HAP-1 (cell line): ENCODE results near the gene MRPS27.
A peak's percentile ranks its signal among the peaks of the same experiment; 100 is the strongest.

ENCODE experiments used
- DNase-seq, 2 experiments: peaks; one replicate each; pipeline ENCODE4 v3.0.0-alpha.2; 2016 to 2020; ENCODE audit warnings: low spot score in 2 of 2
- H3K27me3 ChIP-seq: fragments of 250-450 bp; sonication (Bioruptor Pico); 2 replicates; pipeline ENCODE4 v1.5.1; 2020; ENCODE audit warnings: low read depth, mild to moderate bottlenecking, moderate library complexity
- H3K36me3 ChIP-seq: fragments of 250-450 bp; sonication (Bioruptor Pico); replicated peaks from 2 replicates; pipeline ENCODE4 v1.5.1; 2020; ENCODE audit warnings: mild to moderate bottlenecking
- H3K4me1 ChIP-seq: fragments of 250-450 bp; sonication (Bioruptor Pico); 2 replicates; pipeline ENCODE4 v1.5.1; 2020; ENCODE audit warnings: mild to moderate bottlenecking
- H3K4me3 ChIP-seq: fragments of 250-450 bp; sonication (Bioruptor Pico); 2 replicates; pipeline ENCODE4 v1.5.1; 2020; ENCODE audit warnings: mild to moderate bottlenecking, moderate library complexity
- H3K9me3 ChIP-seq: fragments of 250-450 bp; sonication (Bioruptor Pico); 2 replicates; pipeline ENCODE4 v1.5.1; 2020; ENCODE audit warnings: mild to moderate bottlenecking, moderate library complexity
- in situ Hi-C: fragments of 300-500 bp; cut with MboI; formaldehyde crosslinking; loops from 3 replicates; pipeline ENCODE4 v1.14.3; 2020; ENCODE audit warnings: low sequenced_read_pairs, inconsistent platforms, mixed read lengths

Gene MRPS27

GRCh38 chr5:72281430-72281763 is 38.6 kb downstream of the MRPS27 start:
- Histone ChIP-seq H3K36me3 (peaks cover 7% of the 10 kb centered on the region), H3K9me3 (no peaks in the 10 kb centered on the region), H3K27me3 (no peaks in the 10 kb centered on the region), H3K4me1 (peaks cover 5% of the 10 kb centered on the region; the same call in 1 of the 2 replicates), H3K4me3 (no peak overlapping the region)
- DNase-seq, result no peak
- in situ Hi-C loops, result no loop called here

GRCh38 chr5:72280581-72281069 is 39.4 kb downstream of the MRPS27 start:
- H3K36me3 ChIP-seq, result peaks cover 7% of the 10 kb centered on the region
- peaks cover 5% of the 10 kb centered on the region; the same call in 1 of the 2 replicates for H3K4me1 ChIP-seq
- H3K4me3 ChIP-seq, result no peak overlapping the region
- in situ Hi-C loops, result no loop called here
- DNase-seq, result peak in 1 of 2 experiments; percentile 37
- H3K27me3 ChIP-seq, result no peaks in the 10 kb centered on the region
- no peaks in the 10 kb centered on the region for H3K9me3 ChIP-seq

GRCh38 chr5:72276219-72276752 is 43.8 kb downstream of the MRPS27 start:
- H3K27me3 ChIP-seq, result no peaks in the 10 kb centered on the region

GRCh38 chr5:72273547-72273946 is 46.5 kb downstream of the MRPS27 start:
- DNase-seq, result no peak
- in situ Hi-C loops, result no loop called here
- H3K4me3 ChIP-seq, result no peak overlapping the region
- no peaks in the 10 kb centered on the region for H3K9me3 ChIP-seq
- no peaks in the 10 kb centered on the region for H3K4me1 ChIP-seq
- H3K36me3 ChIP-seq, result peaks cover 3% of the 10 kb centered on the region
- H3K27me3 ChIP-seq, result no peaks in the 10 kb centered on the region

More at GRCh38 chr5:72276219-72276752, 43.8 kb downstream of the MRPS27 start:
- H3K36me3 ChIP-seq, result peaks cover under 1% of the 10 kb centered on the region
- in situ Hi-C loops, result no loop called here
- no peaks in the 10 kb centered on the region for H3K4me1 ChIP-seq
- H3K9me3 ChIP-seq, result no peaks in the 10 kb centered on the region
- no peak for DNase-seq
- H3K4me3 ChIP-seq, result no peak overlapping the region

GRCh38 chr5:72272398-72272797 is 47.6 kb downstream of the MRPS27 start:
- H3K4me3 ChIP-seq, result no peak overlapping the region
- peaks cover 3% of the 10 kb centered on the region for H3K36me3 ChIP-seq
- no peaks in the 10 kb centered on the region for H3K4me1 ChIP-seq
- in situ Hi-C loops, result no loop called here
- H3K27me3 ChIP-seq, result no peaks in the 10 kb centered on the region
- H3K9me3 ChIP-seq, result no peaks in the 10 kb centered on the region
- no peak for DNase-seq

- Histone ChIP-seq H3K9me3 (no peaks in the 10 kb centered on the region), H3K4me1 (no peaks in the 10 kb centered on the region), H3K4me3 (no peak overlapping the region), H3K36me3 (peaks cover 3% of the 10 kb centered on the region), H3K27me3 (no peaks in the 10 kb centered on the region)
- in situ Hi-C loops, result no loop called here
- no peak for DNase-seq
Measured at GRCh38 chr5:72271702-72272101, 48.3 kb downstream of the MRPS27 start.

- no peaks in the 10 kb centered on the region for H3K27me3 ChIP-seq
Measured at GRCh38 chr5:72270037-72270436, 50.0 kb downstream of the MRPS27 start.

GRCh38 chr5:72269411-72269780 is 50.6 kb downstream of the MRPS27 start:
- in situ Hi-C loops, result no loop called here
- no peaks in the 10 kb centered on the region for H3K9me3 ChIP-seq
- H3K36me3 ChIP-seq, result peaks cover 3% of the 10 kb centered on the region
- no peaks in the 10 kb centered on the region for H3K27me3 ChIP-seq
- H3K4me1 ChIP-seq, result no peaks in the 10 kb centered on the region
- H3K4me3 ChIP-seq, result no peak overlapping the region
- DNase-seq, result no peak

More at GRCh38 chr5:72270037-72270436, 50.0 kb downstream of the MRPS27 start:
- in situ Hi-C loops, result no loop called here
- Histone ChIP-seq H3K36me3 (peaks cover 3% of the 10 kb centered on the region), H3K9me3 (no peaks in the 10 kb centered on the region), H3K4me3 (no peak overlapping the region), H3K4me1 (no peaks in the 10 kb centered on the region)
- no peak for DNase-seq

GRCh38 chr5:72268753-72269410 is 51.2 kb downstream of the MRPS27 start:
- peak; percentile 49 to 84 for DNase-seq
- Histone ChIP-seq H3K9me3 (no peaks in the 10 kb centered on the region), H3K36me3 (peaks cover 3% of the 10 kb centered on the region), H3K27me3 (no peaks in the 10 kb centered on the region), H3K4me1 (no peaks in the 10 kb centered on the region), H3K4me3 (no peak overlapping the region)
- in situ Hi-C loops, result no loop called here

- Histone ChIP-seq H3K4me1 (no peaks in the 10 kb centered on the region), H3K36me3 (peaks cover 3% of the 10 kb centered on the region), H3K9me3 (no peaks in the 10 kb centered on the region), H3K27me3 (no peaks in the 10 kb centered on the region), H3K4me3 (no peak overlapping the region)
- in situ Hi-C loops, result no loop called here
- no peak for DNase-seq
Measured at GRCh38 chr5:72268260-72268659, 51.8 kb downstream of the MRPS27 start.

GRCh38 chr5:72267685-72268084 is 52.4 kb downstream of the MRPS27 start:
- no peak overlapping the region for H3K4me3 ChIP-seq
- H3K36me3 ChIP-seq, result peaks cover 3% of the 10 kb centered on the region; the same call in 1 of the 2 replicates
- in situ Hi-C loops, result no loop called here
- no peaks in the 10 kb centered on the region for H3K4me1 ChIP-seq
- no peak for DNase-seq
- H3K9me3 ChIP-seq, result no peaks in the 10 kb centered on the region
- no peaks in the 10 kb centered on the region for H3K27me3 ChIP-seq

GRCh38 chr5:72266862-72267261 is 53.2 kb downstream of the MRPS27 start:
- in situ Hi-C loops, result no loop called here
- peaks cover 3% of the 10 kb centered on the region; the same call in 1 of the 2 replicates for H3K36me3 ChIP-seq
- DNase-seq, result no peak
- H3K27me3 ChIP-seq, result no peaks in the 10 kb centered on the region
- H3K4me1 ChIP-seq, result no peaks in the 10 kb centered on the region
- H3K9me3 ChIP-seq, result no peaks in the 10 kb centered on the region
- H3K4me3 ChIP-seq, result no peak overlapping the region

- H3K9me3 ChIP-seq, result no peaks in the 10 kb centered on the region
- H3K27me3 ChIP-seq, result no peaks in the 10 kb centered on the region
- H3K36me3 ChIP-seq, result peaks cover 3% of the 10 kb centered on the region; the same call in 1 of the 2 replicates
- H3K4me3 ChIP-seq, result no peak overlapping the region
- in situ Hi-C loops, result no loop called here
- no peaks in the 10 kb centered on the region for H3K4me1 ChIP-seq
- DNase-seq, result no peak
Measured at GRCh38 chr5:72265032-72265877, 54.8 kb downstream of the MRPS27 start.

- DNase-seq, result no peak
- in situ Hi-C loops, result no loop called here
- Histone ChIP-seq H3K4me3 (no peak overlapping the region), H3K4me1 (peaks cover 4% of the 10 kb centered on the region), H3K36me3 (peaks cover 2% of the 10 kb centered on the region; the same call in 1 of the 2 replicates), H3K9me3 (no peaks in the 10 kb centered on the region), H3K27me3 (no peaks in the 10 kb centered on the region)
Measured at GRCh38 chr5:72256536-72256935, 63.5 kb downstream of the MRPS27 start.
